NCI-H128 (cell line): ENCODE results near the gene HSDL1.

Experiments used
- DNase-seq: peaks from one replicate; lab custom pipeline; 2025; ENCODE audit not compliant: unreplicated experiment; lab: John Stamatoyannopoulos, UW

The HSDL1 gene

GRCh38 chr16:84109598-84110335 lies 35.2 kb downstream of the HSDL1 start:
- no peak for DNase-seq

GRCh38 chr16:84107921-84108320 lies 37.1 kb downstream of the HSDL1 start:
- DNase-seq: no peak

GRCh38 chr16:84105948-84106740 lies 38.8 kb downstream of the HSDL1 start:
- DNase-seq: no peak

- no peak for DNase-seq
These were observed 39.6 kb downstream of the HSDL1 start for GRCh38 chr16:84105301-84105815.

- DNase-seq: no peak
These were observed 40.7 kb downstream of the HSDL1 start for GRCh38 chr16:84104231-84104630.

GRCh38 chr16:84103678-84104077 lies 41.3 kb downstream of the HSDL1 start:
- no peak for DNase-seq

GRCh38 chr16:84098939-84099338 lies 46.0 kb downstream of the HSDL1 start:
- no peak for DNase-seq

- no peak for DNase-seq
These were observed 48.5 kb downstream of the HSDL1 start for GRCh38 chr16:84096447-84097005.

GRCh38 chr16:84095466-84095865 lies 49.5 kb downstream of the HSDL1 start:
- DNase-seq: no peak

GRCh38 chr16:84093879-84094270 lies 51.1 kb downstream of the HSDL1 start:
- DNase-seq: no peak

- DNase-seq: no peak
These were observed 51.7 kb downstream of the HSDL1 start for GRCh38 chr16:84093120-84093878.

GRCh38 chr16:84091460-84091859 lies 53.5 kb downstream of the HSDL1 start:
- no peak for DNase-seq

- no peak for DNase-seq
These were observed 54.8 kb downstream of the HSDL1 start for GRCh38 chr16:84090211-84090610.

- no peak for DNase-seq
These were observed 56.1 kb downstream of the HSDL1 start for GRCh38 chr16:84088695-84089395.

- no peak for DNase-seq
These were observed 57.4 kb downstream of the HSDL1 start for GRCh38 chr16:84087466-84088151.

GRCh38 chr16:84087001-84087400 lies 58.0 kb downstream of the HSDL1 start:
- DNase-seq: no peak

GRCh38 chr16:84086341-84086740 lies 58.6 kb downstream of the HSDL1 start:
- DNase-seq: no peak

GRCh38 chr16:84085773-84086172 lies 59.2 kb downstream of the HSDL1 start:
- no peak for DNase-seq

GRCh38 chr16:84085271-84085667 lies 59.7 kb downstream of the HSDL1 start:
- DNase-seq: no peak
